ENCODE results near the gene RNF150.

RNF150 gene

DNA sequence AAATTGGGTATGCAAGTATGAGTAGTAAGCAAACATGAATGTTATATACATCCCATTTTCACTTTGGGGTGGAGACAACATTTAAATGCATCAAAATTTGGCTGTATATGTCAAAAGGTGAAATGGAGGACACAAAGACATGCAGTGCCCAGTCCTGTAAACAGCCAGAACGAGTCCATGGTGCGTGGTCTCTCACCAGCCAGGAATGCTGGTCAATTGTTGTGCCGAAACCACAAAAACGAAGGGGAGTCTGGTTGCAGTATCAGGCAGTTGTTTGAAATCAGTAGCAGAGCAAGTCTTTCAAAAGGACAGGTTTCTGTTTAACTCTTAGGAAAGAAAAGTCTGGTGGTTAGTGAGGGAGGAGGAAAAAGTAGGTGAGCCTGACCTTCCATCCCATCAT lies 22.3 kb upstream of the RNF150 start:
- Histone ChIP-seq H3K36me3 (no peaks in the 10 kb centered on the region), H3K27me3 (ENCODE audit: insufficient read depth, low read depth, severe bottlenecking) (no peaks in the 10 kb centered on the region), H3K4me3 (ENCODE audit: low read depth, low read length) (no peak overlapping the region), H3K27ac (no peak overlapping the region), H3K9me3 (ENCODE audit: severe bottlenecking) (peaks cover 4% of the 10 kb centered on the region)
- TF ChIP-seq, protein P1, sequence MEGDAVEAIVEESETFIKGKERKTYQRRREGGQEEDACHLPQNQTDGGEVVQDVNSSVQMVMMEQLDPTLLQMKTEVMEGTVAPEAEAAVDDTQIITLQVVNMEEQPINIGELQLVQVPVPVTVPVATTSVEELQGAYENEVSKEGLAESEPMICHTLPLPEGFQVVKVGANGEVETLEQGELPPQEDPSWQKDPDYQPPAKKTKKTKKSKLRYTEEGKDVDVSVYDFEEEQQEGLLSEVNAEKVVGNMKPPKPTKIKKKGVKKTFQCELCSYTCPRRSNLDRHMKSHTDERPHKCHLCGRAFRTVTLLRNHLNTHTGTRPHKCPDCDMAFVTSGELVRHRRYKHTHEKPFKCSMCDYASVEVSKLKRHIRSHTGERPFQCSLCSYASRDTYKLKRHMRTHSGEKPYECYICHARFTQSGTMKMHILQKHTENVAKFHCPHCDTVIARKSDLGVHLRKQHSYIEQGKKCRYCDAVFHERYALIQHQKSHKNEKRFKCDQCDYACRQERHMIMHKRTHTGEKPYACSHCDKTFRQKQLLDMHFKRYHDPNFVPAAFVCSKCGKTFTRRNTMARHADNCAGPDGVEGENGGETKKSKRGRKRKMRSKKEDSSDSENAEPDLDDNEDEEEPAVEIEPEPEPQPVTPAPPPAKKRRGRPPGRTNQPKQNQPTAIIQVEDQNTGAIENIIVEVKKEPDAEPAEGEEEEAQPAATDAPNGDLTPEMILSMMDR (IDR thresholded peaks at IDR 0.05; ENCODE audit: low read depth, low read length), result no peak
- no peak for DNase-seq

GRCh38 chr4:141154725-141155124 lies 21.5 kb upstream of the RNF150 start:
- Histone ChIP-seq H3K9me3 (ENCODE audit: severe bottlenecking) (peaks cover 4% of the 10 kb centered on the region), H3K36me3 (no peaks in the 10 kb centered on the region), H3K4me3 (ENCODE audit: low read depth, low read length) (no peak overlapping the region), H3K27me3 (ENCODE audit: insufficient read depth, low read depth, severe bottlenecking) (no peaks in the 10 kb centered on the region), H3K27ac (no peak overlapping the region)
- DNase-seq, result no peak
- TF ChIP-seq, protein P1 (IDR thresholded peaks at IDR 0.05; ENCODE audit: low read depth, low read length), result no peak

- Histone ChIP-seq H3K27ac (no peak overlapping the region), H3K4me3 (ENCODE audit: low read depth, low read length) (no peak overlapping the region), H3K27me3 (ENCODE audit: insufficient read depth, low read depth, severe bottlenecking) (no peaks in the 10 kb centered on the region), H3K9me3 (ENCODE audit: severe bottlenecking) (peaks cover 4% of the 10 kb centered on the region), H3K36me3 (no peaks in the 10 kb centered on the region)
- DNase-seq, result no peak
- TF ChIP-seq, protein P1 (IDR thresholded peaks at IDR 0.05; ENCODE audit: low read depth, low read length), result no peak
Observed at GRCh38 chr4:141153751-141154510, 20.7 kb upstream of the RNF150 start.

DNA sequence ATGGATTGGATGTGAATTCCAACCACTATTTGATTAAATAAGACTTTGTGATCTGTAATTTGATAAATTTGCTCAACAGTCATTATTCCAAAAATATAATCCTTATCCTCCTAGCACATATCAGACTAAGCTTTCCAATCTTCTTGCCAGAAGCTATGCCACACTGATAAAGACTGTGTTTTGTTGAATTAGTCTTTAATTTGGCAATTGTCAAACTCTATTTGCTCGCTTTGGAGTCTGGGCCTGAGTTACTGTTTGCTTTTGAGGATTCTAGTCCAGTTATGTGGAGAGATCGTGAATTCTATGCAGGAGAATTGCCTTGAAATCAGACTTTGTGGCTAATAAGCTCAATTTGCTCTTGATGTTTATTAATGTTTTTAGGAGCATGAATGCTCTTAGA lies 10.9 kb upstream of the RNF150 start:
- peaks cover 3% of the 10 kb centered on the region for H3K9me3 ChIP-seq (ENCODE audit: severe bottlenecking)
- DNase-seq, result no peak
- TF ChIP-seq, protein P1 (IDR thresholded peaks at IDR 0.05; ENCODE audit: low read depth, low read length), result no peak
- H3K4me3 ChIP-seq (ENCODE audit: low read depth, low read length), result no peak overlapping the region
- no peaks in the 10 kb centered on the region for H3K36me3 ChIP-seq
- H3K27me3 ChIP-seq (ENCODE audit: insufficient read depth, low read depth, severe bottlenecking), result no peaks in the 10 kb centered on the region
- H3K27ac ChIP-seq, result no peak overlapping the region

- H3K36me3 ChIP-seq, result no peaks in the 10 kb centered on the region
- TF ChIP-seq, protein P1 (IDR thresholded peaks at IDR 0.05; ENCODE audit: low read depth, low read length), result no peak
- H3K4me3 ChIP-seq (ENCODE audit: low read depth, low read length), result no peak overlapping the region
- no peaks in the 10 kb centered on the region for H3K27me3 ChIP-seq (ENCODE audit: insufficient read depth, low read depth, severe bottlenecking)
- no peak overlapping the region for H3K27ac ChIP-seq
- H3K9me3 ChIP-seq (ENCODE audit: severe bottlenecking), result no peaks in the 10 kb centered on the region
- DNase-seq, result no peak
Observed at GRCh38 chr4:141142423-141142822, 9.2 kb upstream of the RNF150 start.

Data from WERI-Rb-1 (cell line).